Fibroblast of peridontal ligament (primary cell): ENCODE data around the gene FARS2.

ENCODE experiments used
- DNase-seq: peaks from one replicate; pipeline ENCODE4 v3.0.0-alpha.2; 2010; ENCODE audit errors: extremely low read depth

The FARS2 gene

GRCh38 chr6:5287205-5287965 lies 26.1 kb downstream of the FARS2 start:
- peak; percentile 81 for DNase-seq

GRCh38 chr6:5287966-5288297 lies 26.6 kb downstream of the FARS2 start:
- no peak for DNase-seq

GRCh38 chr6:5290097-5290496 lies 28.8 kb downstream of the FARS2 start:
- no peak for DNase-seq

GRCh38 chr6:5290500-5290899 lies 29.2 kb downstream of the FARS2 start:
- no peak for DNase-seq

- DNase-seq, result no peak
These were observed 30.8 kb downstream of the FARS2 start for GRCh38 chr6:5292154-5292553.

GRCh38 chr6:5293692-5294091 lies 32.4 kb downstream of the FARS2 start:
- DNase-seq, result no peak

GRCh38 chr6:5294392-5295211 lies 33.3 kb downstream of the FARS2 start:
- no peak for DNase-seq

GRCh38 chr6:5295623-5296022 lies 34.3 kb downstream of the FARS2 start:
- no peak for DNase-seq

GRCh38 chr6:5300206-5300764 lies 39.0 kb downstream of the FARS2 start:
- DNase-seq, result no peak

GRCh38 chr6:5302220-5302946 lies 41.1 kb downstream of the FARS2 start:
- peak; percentile 17 for DNase-seq

- no peak for DNase-seq
These were observed 41.8 kb downstream of the FARS2 start for GRCh38 chr6:5302995-5303622.

- DNase-seq, result no peak
These were observed 42.4 kb downstream of the FARS2 start for GRCh38 chr6:5303682-5304081.

- DNase-seq, result peak; percentile 60
These were observed 44.8 kb downstream of the FARS2 start for GRCh38 chr6:5305968-5306626.

- DNase-seq, result no peak
These were observed 45.7 kb downstream of the FARS2 start for GRCh38 chr6:5307058-5307457.

GRCh38 chr6:5308066-5308465 lies 46.8 kb downstream of the FARS2 start:
- DNase-seq, result no peak

- no peak for DNase-seq
These were observed 53.0 kb downstream of the FARS2 start for GRCh38 chr6:5314191-5314865.

GRCh38 chr6:5315881-5316280 lies 54.6 kb downstream of the FARS2 start:
- peak; percentile 75 for DNase-seq

GRCh38 chr6:5316951-5317350 lies 55.6 kb downstream of the FARS2 start:
- no peak for DNase-seq

- no peak for DNase-seq
These were observed 57.4 kb downstream of the FARS2 start for GRCh38 chr6:5318617-5319272.

- DNase-seq, result no peak
These were observed 62.7 kb downstream of the FARS2 start for GRCh38 chr6:5323979-5324378.
